Endothelial cell of umbilical vein (primary cell): Measurements from ENCODE around the gene SPRN.

Source experiments
- CTCF ChIP-seq, 2 donors: IDR thresholded peaks; 1 replicate in 1 of 2; 2 replicates in 1 of 2; pipeline ENCODE4 v1.5.1; 2011; ENCODE audit warnings: low read length in 2 of 2, mild to moderate bottlenecking in 2 of 2, moderate library complexity in 2 of 2, control low read depth in 1 of 2, inconsistent platforms in 1 of 2, low read depth in 1 of 2; ENCODE audit not compliant: insufficient read depth in 1 of 2; ENCODE audit errors: extremely low read depth in 1 of 2
- EZH2 ChIP-seq: IDR thresholded peaks from 2 replicates; pipeline ENCODE4 v1.6.1; 2012; ENCODE audit warnings: borderline replicate concordance, low read depth, mild to moderate bottlenecking, moderate library complexity, low read length, inconsistent platforms; ENCODE audit not compliant: severe bottlenecking

GRCh38 chr10:133455196-133455595 is 30.8 kb upstream of the SPRN start:
- TF ChIP-seq CTCF (IDR thresholded peaks at IDR 0.05; ENCODE audit: extremely low read depth in 1 of 2, insufficient read depth in 1 of 2, low read depth in 1 of 2, low read length in 2 of 2) (no peak), EZH2 (no peak)
